CD8-positive, alpha-beta memory T cell (primary cell): Measurements from ENCODE around the gene THAP7. TPM values are rescaled to one million over a fixed set of nuclear protein-coding genes. Genes with fewer than 3 reads are reported as not detected.
A peak's percentile ranks its signal among the peaks of the same experiment; 100 is the strongest.
"Not testable (repeated sequence)": the region's sequence is repeated elsewhere in the genome, so short reads cannot be mapped to it uniquely, and the experiment has no call there.

Source experiments
- CTCF ChIA-PET: fragments of 350-600 bp; sonication (Branson Sonifier 250); formaldehyde crosslinking; loops from one replicate; lab custom pipeline; 2021; ENCODE audit warnings: antibody characterized with exemption; lab: Charles Lee
- POLR2A ChIA-PET: fragments of 350-600 bp; sonication (Branson Sonifier 250); formaldehyde crosslinking; loops from one replicate; lab custom pipeline; 2021; ENCODE audit warnings: antibody characterized with exemption; lab: Charles Lee
- DNase-seq, 5 donors: peaks; one replicate each; pipeline versions ENCODE4 v3.0.0 to v3.0.0-alpha.2; 2020 to 2022; ENCODE audit warnings: mixed read lengths in 1 of 5
- H3K27ac ChIP-seq: one replicate; pipeline ENCODE4 v1.7.0; 2013; ENCODE audit warnings: low read depth, mild to moderate bottlenecking, low read length, moderate library complexity
- H3K27me3 ChIP-seq: 2 replicates; pipeline ENCODE4 v1.7.0; 2013; ENCODE audit warnings: low read length, mild to moderate bottlenecking; ENCODE audit not compliant: insufficient read depth, poor library complexity, severe bottlenecking
- H3K36me3 ChIP-seq: 2 replicates; pipeline ENCODE4 v1.7.0; 2013; ENCODE audit warnings: mild to moderate bottlenecking, low read length, moderate library complexity; ENCODE audit not compliant: insufficient read depth
- H3K4me1 ChIP-seq: 2 replicates; pipeline ENCODE4 v1.7.0; 2013; ENCODE audit warnings: mild to moderate bottlenecking, low read length, moderate library complexity; ENCODE audit not compliant: insufficient read depth
- H3K4me3 ChIP-seq: 2 replicates; pipeline ENCODE4 v1.7.0; 2013; ENCODE audit warnings: mild to moderate bottlenecking, low read length
- H3K9me3 ChIP-seq: 2 replicates; pipeline ENCODE4 v1.7.0; 2013; ENCODE audit warnings: mild to moderate bottlenecking, low read length
- H3K27ac Mint-ChIP-seq, 8 donors: one replicate each; pipeline ENCODE4 v1.8.0; 2020 to 2021; ENCODE audit warnings: mixed read lengths in 8 of 8, mild to moderate bottlenecking in 6 of 8, inconsistent platforms in 3 of 8, moderate library complexity in 3 of 8
- H3K27me3 Mint-ChIP-seq, 2 donors: one replicate each; pipeline ENCODE4 v1.8.0; 2020 to 2021; ENCODE audit warnings: mixed read lengths in 2 of 2, mild to moderate bottlenecking in 1 of 2, moderate library complexity in 1 of 2
- H3K36me3 Mint-ChIP-seq, 3 donors: one replicate each; pipeline ENCODE4 v1.8.0; 2020 to 2021; ENCODE audit warnings: mixed read lengths in 3 of 3, inconsistent platforms in 1 of 3, mild to moderate bottlenecking in 1 of 3
- H3K4me1 Mint-ChIP-seq, 3 donors: one replicate each; pipeline ENCODE4 v1.8.0; 2020 to 2021; ENCODE audit warnings: mixed read lengths in 3 of 3, inconsistent platforms in 1 of 3, mild to moderate bottlenecking in 1 of 3
- H3K4me3 Mint-ChIP-seq, 7 donors: one replicate each; pipeline ENCODE4 v1.8.0; 2020 to 2021; ENCODE audit warnings: mixed read lengths in 7 of 7, mild to moderate bottlenecking in 6 of 7, moderate library complexity in 4 of 7, inconsistent platforms in 2 of 7
- H3K9me3 Mint-ChIP-seq, 5 donors: one replicate each; pipeline ENCODE4 v1.8.0; 2020 to 2022; ENCODE audit warnings: mixed read lengths in 5 of 5, mild to moderate bottlenecking in 3 of 5, moderate library complexity in 2 of 5, inconsistent platforms in 1 of 5
- polyA plus RNA-seq: library from polyadenylated mRNA; unstranded; fragments of 300-500 nt; fragmentation: Illumina TruSeq; gene quantifications from one replicate; pipeline ENCODE4 v1.2.3, GENCODE V29; 2021
- total RNA-seq, 2 experiments: library from RNA; stranded (reverse); gene quantifications; one replicate each; pipeline ENCODE4 v1.2.3, GENCODE V29; 2021

Gene THAP7
- total and polyA plus RNA-seq, 3 experiments from 2014 or later: 42.8 to 43.9 (median 43.9) TPM

DNA sequence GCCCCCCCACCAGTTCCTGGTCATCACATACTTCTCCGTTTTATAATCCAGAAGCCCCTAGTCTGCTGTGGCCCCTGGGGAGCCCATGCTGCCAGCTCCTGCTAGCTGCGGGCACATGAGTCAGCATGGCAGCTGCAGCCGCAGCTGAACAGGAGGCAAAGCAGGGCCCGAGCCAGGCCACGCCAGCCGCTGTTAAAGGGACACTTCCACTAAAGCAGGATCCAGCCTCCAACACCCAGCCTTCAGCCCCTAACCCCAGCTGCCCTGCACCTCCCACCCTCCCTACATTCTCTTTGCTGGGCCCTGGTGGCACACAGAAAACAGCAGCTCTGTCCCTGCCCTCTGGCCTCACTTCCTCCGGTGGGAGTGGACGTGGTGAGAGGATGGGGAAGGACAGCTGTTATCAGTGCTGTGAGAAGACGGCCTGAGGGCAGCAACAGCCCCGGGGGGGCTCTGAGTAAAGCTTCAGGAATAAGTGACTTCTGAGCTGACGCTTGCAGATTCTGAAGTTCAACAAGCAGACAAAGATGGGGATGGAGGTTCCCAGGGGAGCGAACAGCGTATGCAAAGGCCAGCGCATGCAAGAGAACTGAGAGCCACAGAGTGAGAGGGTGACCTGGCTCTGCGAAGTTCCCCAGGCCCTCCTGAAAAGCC lies 43.1 kb upstream of the THAP7 start:
- Histone ChIP-seq H3K27me3 (peaks cover 9% of the 10 kb centered on the region), H3K36me3 (no peaks in the 10 kb centered on the region), H3K27ac (no peak overlapping the region), H3K4me1 (peaks cover 11% of the 10 kb centered on the region), H3K4me3 (peak overlapping the region; percentile 52), H3K9me3 (no peaks in the 10 kb centered on the region)
- no peaks in the 10 kb centered on the region for H3K36me3 Mint-ChIP-seq
- no peaks in the 10 kb centered on the region for H3K9me3 Mint-ChIP-seq
- peaks cover 19 to 28% (median 26%) of the 10 kb centered on the region in 3 donors for H3K4me1 Mint-ChIP-seq
- CTCF ChIA-PET: no interaction called here
- DNase-seq: no peak
- peak overlapping the region; percentile 21 to 80 (median 67) for H3K4me3 Mint-ChIP-seq
- POLR2A ChIA-PET: no interaction called here
- peaks cover 7 to 26% of the 10 kb centered on the region in 2 donors for H3K27me3 Mint-ChIP-seq
- H3K27ac Mint-ChIP-seq: peak overlapping the region in 7 of 8 donors; percentile 53 to 91 (median 84)

DNA sequence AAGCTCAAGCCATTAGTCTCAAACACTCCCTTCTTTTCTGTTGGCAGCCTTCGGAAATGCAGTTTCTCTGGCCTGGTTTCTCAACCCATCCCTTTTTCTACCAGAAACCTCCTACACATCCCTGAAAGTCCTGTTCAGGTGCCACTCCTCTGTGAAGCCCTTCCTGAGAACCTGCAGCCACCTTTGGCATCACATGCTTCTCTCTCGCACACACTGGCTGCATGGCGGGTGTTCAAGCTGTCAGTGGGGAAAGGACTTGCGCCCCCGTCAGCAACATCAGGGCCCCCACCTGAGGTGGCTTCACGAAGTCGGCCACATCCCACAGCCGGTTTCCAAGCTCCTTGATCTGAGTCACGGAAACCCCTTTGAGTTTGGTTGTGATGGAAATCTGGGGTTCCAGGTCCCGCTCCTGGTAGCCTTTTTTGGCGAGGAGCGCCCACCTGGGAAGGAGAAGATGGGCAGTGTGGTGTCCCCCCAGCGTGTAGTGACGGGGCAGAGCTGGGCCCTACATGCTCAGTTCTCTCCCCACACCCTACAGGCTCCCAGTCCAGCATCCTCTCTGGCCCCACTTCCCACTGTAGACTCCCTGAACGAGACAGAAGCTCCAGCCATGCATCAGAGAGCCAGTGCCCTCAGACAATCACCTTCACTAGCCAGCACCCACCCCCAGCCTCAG lies 42.1 kb upstream of the THAP7 start:
- H3K4me3 ChIP-seq: no peak overlapping the region
- Mint-ChIP-seq H3K4me3 (no peak overlapping the region), H3K4me1 (peaks cover 19 to 28% (median 26%) of the 10 kb centered on the region in 3 donors), H3K27me3 (peaks cover 11 to 30% of the 10 kb centered on the region in 2 donors), H3K9me3 (no peaks in the 10 kb centered on the region), H3K27ac (peak overlapping the region in 3 of 8 donors; percentile 22 to 64 (median 41)), H3K36me3 (no peaks in the 10 kb centered on the region)
- no peaks in the 10 kb centered on the region for H3K9me3 ChIP-seq
- peaks cover 9% of the 10 kb centered on the region for H3K27me3 ChIP-seq
- no peak overlapping the region for H3K27ac ChIP-seq
- DNase-seq: no peak
- peaks cover 11% of the 10 kb centered on the region for H3K4me1 ChIP-seq
- CTCF ChIA-PET: no interaction called here
- POLR2A ChIA-PET: no interaction called here
- no peaks in the 10 kb centered on the region for H3K36me3 ChIP-seq

DNA sequence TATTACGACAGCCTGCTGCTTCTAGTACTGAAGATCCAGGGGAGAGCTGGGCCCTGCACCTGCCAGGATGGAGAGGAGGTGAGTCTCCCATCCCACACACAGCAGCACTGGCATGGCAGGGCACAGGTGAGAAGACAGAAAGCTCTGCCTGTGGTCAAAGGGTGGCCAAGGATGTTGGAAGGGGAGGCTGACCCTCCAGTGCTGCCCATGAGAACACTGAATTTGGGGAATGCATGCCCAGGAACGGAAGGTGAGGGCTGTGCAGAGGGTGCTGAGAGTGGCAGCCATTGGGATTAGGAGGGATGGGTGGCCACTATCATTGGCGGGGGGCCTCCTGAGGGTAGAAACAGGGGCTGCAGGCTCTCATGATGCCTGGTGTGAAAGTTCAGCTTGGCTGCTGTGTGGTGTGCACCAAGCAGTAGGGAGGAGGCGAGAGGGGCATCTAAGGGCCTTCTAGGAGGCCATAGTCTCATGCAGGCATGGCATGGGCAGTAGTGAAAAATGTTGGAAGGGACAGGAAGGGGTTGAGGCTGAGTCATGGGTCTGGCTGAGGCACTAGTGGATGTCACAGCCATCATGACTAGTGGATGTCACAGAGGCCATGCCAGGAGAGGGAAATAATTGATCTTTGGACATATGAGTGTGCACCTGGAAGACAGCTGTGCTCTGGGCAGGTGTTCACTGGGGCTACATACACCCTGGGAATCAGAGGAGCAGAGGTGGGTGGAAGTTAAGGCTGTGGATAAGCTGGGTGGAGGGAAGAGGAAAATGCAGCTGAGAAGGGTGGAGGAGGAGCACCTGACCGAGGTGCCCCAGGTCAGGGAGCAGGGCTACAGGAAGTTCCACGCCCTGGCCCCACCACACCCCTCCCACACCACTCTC lies 41.3 kb upstream of the THAP7 start:
- Histone ChIP-seq H3K27ac (no peak overlapping the region), H3K9me3 (no peaks in the 10 kb centered on the region), H3K36me3 (no peaks in the 10 kb centered on the region), H3K4me1 (peaks cover 15% of the 10 kb centered on the region), H3K27me3 (peaks cover 9% of the 10 kb centered on the region), H3K4me3 (no peak overlapping the region)
- CTCF ChIA-PET: no interaction called here
- no peaks in the 10 kb centered on the region for H3K36me3 Mint-ChIP-seq
- H3K9me3 Mint-ChIP-seq: no peaks in the 10 kb centered on the region
- peaks cover 14 to 35% of the 10 kb centered on the region in 2 donors for H3K27me3 Mint-ChIP-seq
- H3K27ac Mint-ChIP-seq: peak overlapping the region in 6 of 8 donors; percentile 22 to 76 (median 49)
- H3K4me3 Mint-ChIP-seq: peak overlapping the region in 2 of 7 donors; percentile 11 to 47
- no peak for DNase-seq
- H3K4me1 Mint-ChIP-seq: peaks cover 19 to 28% (median 26%) of the 10 kb centered on the region in 3 donors
- POLR2A ChIA-PET: no interaction called here

DNA sequence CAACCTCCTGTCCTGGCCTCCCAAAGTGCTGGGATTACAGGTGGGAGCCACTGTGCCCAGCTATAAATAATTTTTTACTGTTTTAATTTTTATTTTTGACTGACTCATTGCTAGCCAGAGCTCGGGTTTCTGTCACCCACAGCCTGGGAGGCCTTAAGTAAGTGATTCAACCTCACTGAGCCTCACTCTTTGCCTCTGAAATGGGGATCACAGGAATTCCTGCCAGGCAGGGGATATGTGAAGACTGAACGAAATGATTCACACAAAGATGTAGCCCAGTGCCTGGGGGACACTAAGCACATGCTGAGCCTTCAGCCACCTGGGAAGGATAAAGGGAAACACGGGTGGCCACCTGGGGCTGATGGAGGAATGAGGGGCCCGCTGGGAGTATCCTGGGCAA lies 40.0 kb upstream of the THAP7 start:
- ChIA-PET POLR2A (no interaction called here), CTCF (no interaction called here)
- Mint-ChIP-seq H3K9me3 (no peaks in the 10 kb centered on the region), H3K4me3 (no peak overlapping the region), H3K27ac (no peak overlapping the region), H3K4me1 (peaks cover 19 to 28% (median 26%) of the 10 kb centered on the region in 3 donors), H3K27me3 (peaks cover 14 to 39% of the 10 kb centered on the region in 2 donors), H3K36me3 (no peaks in the 10 kb centered on the region)
- H3K36me3 ChIP-seq: no peaks in the 10 kb centered on the region
- no peak for DNase-seq
- H3K27me3 ChIP-seq: peaks cover 9% of the 10 kb centered on the region
- H3K9me3 ChIP-seq: no peaks in the 10 kb centered on the region
- peaks cover 20% of the 10 kb centered on the region for H3K4me1 ChIP-seq
- H3K27ac ChIP-seq: no peak overlapping the region
- H3K4me3 ChIP-seq: no peak overlapping the region

DNA sequence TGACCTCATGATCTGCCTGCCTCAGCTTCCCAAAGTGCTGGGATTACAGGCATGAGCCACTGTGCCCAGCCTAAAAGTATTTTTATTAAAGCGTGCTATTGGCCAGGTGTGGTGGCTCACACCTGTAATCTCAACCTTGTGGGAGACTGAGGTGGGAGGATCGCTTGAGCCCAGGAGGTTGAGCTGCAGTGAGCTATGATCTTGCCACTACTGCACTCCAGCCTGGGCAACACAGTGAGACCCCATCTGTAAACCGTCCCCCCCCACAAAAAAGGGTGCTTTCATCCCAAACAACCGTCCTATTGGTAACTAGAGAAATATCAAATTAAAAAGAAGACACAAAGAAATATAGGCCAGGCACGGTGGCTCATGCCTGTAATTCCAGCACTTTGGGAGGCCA lies 37.2 kb upstream of the THAP7 start:
- H3K4me1 ChIP-seq, H3K9me3 ChIP-seq, H3K27ac ChIP-seq, POLR2A ChIA-PET, H3K36me3 ChIP-seq, H3K4me3 Mint-ChIP-seq, H3K9me3 Mint-ChIP-seq, H3K27me3 ChIP-seq, H3K27ac Mint-ChIP-seq, CTCF ChIA-PET, H3K4me3 ChIP-seq, DNase-seq, H3K36me3 Mint-ChIP-seq: not testable (repeated sequence)
- peaks cover 5 to 11% (median 11%) of the 10 kb centered on the region in 3 donors for H3K4me1 Mint-ChIP-seq
- peaks cover 22 to 37% of the 10 kb centered on the region in 2 donors for H3K27me3 Mint-ChIP-seq

DNA sequence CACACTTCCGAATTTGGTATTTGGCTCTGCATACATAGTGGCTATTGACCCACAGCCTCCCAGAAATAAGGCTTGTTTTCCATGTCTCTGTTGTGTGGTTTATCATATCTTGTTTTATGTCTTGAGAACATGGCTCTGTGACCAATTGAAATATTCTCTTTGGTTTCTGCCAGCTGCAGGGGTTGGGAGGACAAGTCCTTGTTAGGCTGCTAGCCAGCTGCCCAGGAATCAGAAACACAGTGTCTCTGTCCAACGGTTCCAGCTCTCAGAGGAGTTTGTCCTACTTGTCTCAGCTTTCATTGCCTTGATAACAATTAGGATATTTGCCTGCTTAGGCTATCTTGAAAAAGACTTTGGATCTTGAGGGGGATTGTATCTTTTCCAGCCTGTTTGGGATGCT lies 36.5 kb upstream of the THAP7 start:
- H3K27ac Mint-ChIP-seq: no peak overlapping the region
- Histone ChIP-seq H3K27me3 (peaks cover 2% of the 10 kb centered on the region), H3K9me3 (no peaks in the 10 kb centered on the region), H3K27ac (peak overlapping the region; percentile 11), H3K36me3 (no peaks in the 10 kb centered on the region), H3K4me3 (no peak overlapping the region), H3K4me1 (peaks cover 9% of the 10 kb centered on the region)
- CTCF ChIA-PET: no interaction called here
- POLR2A ChIA-PET: no interaction called here
- DNase-seq: no peak
- no peaks in the 10 kb centered on the region for H3K36me3 Mint-ChIP-seq
- H3K4me1 Mint-ChIP-seq: peaks cover 3 to 5% (median 4%) of the 10 kb centered on the region in 3 donors
- H3K4me3 Mint-ChIP-seq: no peak overlapping the region
- H3K9me3 Mint-ChIP-seq: no peaks in the 10 kb centered on the region
- peaks cover 26 to 34% of the 10 kb centered on the region in 2 donors for H3K27me3 Mint-ChIP-seq

DNA sequence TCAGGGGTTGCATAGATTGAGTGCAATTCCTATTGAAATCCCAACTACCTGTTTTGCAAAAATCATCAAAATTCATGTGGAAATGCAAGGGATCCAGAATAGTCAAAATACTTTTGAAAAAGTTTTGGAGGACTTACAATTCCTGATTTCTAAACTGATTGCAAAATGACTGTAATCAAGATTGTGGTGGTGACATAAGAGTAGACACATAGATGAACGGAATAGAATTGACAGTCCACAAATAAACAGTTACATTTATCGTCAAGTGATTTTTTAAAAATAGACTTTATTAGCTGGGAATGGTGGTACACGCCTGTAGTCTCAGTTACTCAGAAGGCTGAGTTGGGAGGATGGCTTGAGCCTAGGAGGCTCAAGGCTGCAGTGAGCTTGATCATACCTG lies 33.1 kb upstream of the THAP7 start:
- Histone ChIP-seq H3K27me3 (peaks cover 18% of the 10 kb centered on the region), H3K4me1 (peaks cover 9% of the 10 kb centered on the region), H3K9me3 (no peaks in the 10 kb centered on the region), H3K27ac (no peak overlapping the region), H3K4me3 (no peak overlapping the region), H3K36me3 (no peaks in the 10 kb centered on the region)
- Mint-ChIP-seq H3K4me1 (peaks cover 3 to 21% (median 4%) of the 10 kb centered on the region in 3 donors), H3K9me3 (no peaks in the 10 kb centered on the region), H3K4me3 (no peak overlapping the region), H3K36me3 (no peaks in the 10 kb centered on the region), H3K27ac (no peak overlapping the region), H3K27me3 (peaks cover 35 to 36% of the 10 kb centered on the region in 2 donors)
- CTCF ChIA-PET: no interaction called here
- POLR2A ChIA-PET: no interaction called here
- peak in 1 of 5 donors; percentile 17 for DNase-seq
